Activated naive CD4-positive, alpha-beta T cell treated with anti-CD3 and anti-CD28 coated beads, Interleukin-2, amount 50 U/mL, for 16 hours (primary cell): ENCODE measurements around the gene PTGER1.

Source experiments
- DNase-seq: peaks from one replicate; pipeline ENCODE4 v3.0.0-alpha.2; 2020

The PTGER1 gene

GRCh38 chr19:14439014-14439413 is 36.1 kb downstream of the PTGER1 start:
- DNase-seq: no peak

- DNase-seq: no peak
These were observed 37.5 kb downstream of the PTGER1 start for GRCh38 chr19:14437578-14438140.

- DNase-seq: no peak
These were observed 39.7 kb downstream of the PTGER1 start for GRCh38 chr19:14435320-14436050.

GRCh38 chr19:14434543-14435319 is 40.4 kb downstream of the PTGER1 start:
- peak; percentile 28 for DNase-seq

- peak; percentile 56 for DNase-seq
These were observed 41.3 kb downstream of the PTGER1 start for GRCh38 chr19:14433554-14434501.

GRCh38 chr19:14432791-14433553 is 42.2 kb downstream of the PTGER1 start, which contains the start of gene PKN1:
Gene PKN1, plus strand, starts transcription at chr19:14433306. Its CDS starts 216 bp downstream, at chr19:14433522.
- peak; percentile 66 for DNase-seq

GRCh38 chr19:14430712-14431111 is 44.4 kb downstream of the PTGER1 start:
- DNase-seq: no peak

GRCh38 chr19:14428882-14429416 is 46.2 kb downstream of the PTGER1 start:
- DNase-seq: no peak

GRCh38 chr19:14427461-14427860 is 47.7 kb downstream of the PTGER1 start:
- no peak for DNase-seq

- DNase-seq: no peak
These were observed 49.4 kb downstream of the PTGER1 start for GRCh38 chr19:14425696-14426138.
